GM12875 (cell line): Measurements from ENCODE around the gene CTSZ.
"Not testable (repeated sequence)": the region's sequence is repeated elsewhere in the genome, so short reads cannot be mapped to it uniquely, and the experiment has no call there.

Experiments used
- H3K4me3 ChIP-seq: one replicate; pipeline ENCODE4 v1.5.1; 2011; ENCODE audit warnings: low read depth, low read length, control low read depth
- TF ChIP-seq, protein P1 (sequence below): IDR thresholded peaks from 2 replicates; pipeline ENCODE4 v1.5.1; 2011; ENCODE audit warnings: low read depth, mild to moderate bottlenecking, control low read depth, inconsistent platforms, low read length, moderate library complexity, borderline replicate concordance; ENCODE audit not compliant: insufficient read depth

Gene CTSZ

DNA sequence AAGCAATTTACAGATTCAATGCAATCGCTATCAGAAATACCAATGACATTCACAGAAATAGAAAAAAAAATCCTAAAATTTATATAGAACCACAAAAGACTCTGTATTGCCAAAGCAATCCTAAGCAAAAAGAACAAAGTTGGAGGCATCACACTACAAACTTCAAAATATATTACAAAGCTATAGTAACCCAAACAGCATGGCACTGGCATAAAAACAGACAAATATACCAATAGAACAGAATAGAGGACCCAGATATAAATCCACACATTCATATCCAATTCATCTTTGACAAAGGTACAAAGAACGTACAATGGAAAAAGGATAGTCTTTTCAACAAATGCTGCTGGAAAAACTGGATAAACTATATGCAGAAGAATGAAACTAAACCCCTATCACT is 37.6 kb downstream of the CTSZ start:
- TF ChIP-seq, protein P1, sequence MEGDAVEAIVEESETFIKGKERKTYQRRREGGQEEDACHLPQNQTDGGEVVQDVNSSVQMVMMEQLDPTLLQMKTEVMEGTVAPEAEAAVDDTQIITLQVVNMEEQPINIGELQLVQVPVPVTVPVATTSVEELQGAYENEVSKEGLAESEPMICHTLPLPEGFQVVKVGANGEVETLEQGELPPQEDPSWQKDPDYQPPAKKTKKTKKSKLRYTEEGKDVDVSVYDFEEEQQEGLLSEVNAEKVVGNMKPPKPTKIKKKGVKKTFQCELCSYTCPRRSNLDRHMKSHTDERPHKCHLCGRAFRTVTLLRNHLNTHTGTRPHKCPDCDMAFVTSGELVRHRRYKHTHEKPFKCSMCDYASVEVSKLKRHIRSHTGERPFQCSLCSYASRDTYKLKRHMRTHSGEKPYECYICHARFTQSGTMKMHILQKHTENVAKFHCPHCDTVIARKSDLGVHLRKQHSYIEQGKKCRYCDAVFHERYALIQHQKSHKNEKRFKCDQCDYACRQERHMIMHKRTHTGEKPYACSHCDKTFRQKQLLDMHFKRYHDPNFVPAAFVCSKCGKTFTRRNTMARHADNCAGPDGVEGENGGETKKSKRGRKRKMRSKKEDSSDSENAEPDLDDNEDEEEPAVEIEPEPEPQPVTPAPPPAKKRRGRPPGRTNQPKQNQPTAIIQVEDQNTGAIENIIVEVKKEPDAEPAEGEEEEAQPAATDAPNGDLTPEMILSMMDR, result no peak
- no peak overlapping the region for H3K4me3 ChIP-seq

DNA sequence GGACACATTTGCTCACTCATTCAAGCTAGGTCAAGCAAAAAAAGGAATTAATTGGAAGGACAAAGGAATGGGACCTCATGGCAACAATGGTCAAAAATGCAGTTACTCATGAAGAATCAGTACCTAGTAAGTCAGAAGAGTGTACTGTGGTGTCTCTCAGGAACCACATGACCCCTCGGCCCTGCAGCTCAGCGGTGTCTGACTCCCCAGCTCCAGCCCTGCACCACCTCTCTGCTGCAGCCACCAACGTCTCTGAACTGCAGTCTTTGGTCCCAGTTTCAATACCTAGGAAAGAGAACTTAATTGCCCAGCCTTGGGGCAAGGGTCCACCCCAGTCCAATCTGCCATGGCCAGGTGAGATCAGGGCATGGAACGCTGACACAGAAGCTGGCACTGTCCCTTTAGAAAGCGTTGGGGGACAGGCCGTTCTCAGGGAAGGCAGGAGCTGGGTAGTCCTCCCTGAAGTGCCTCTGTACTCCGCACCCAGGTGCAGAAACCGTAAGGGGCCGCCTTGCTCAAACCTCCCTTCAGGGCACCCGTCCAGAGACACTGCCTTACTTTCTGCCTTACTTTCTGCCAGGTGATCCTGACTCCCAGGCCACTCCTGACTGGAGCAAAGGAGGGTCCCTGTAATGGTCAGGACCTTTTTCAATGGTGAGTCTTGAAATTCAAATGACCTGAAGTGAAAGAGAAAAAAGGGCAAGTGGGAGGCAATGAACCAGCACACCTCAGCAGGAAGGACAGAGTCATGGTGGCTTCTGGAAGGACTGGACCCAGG is 39.2 kb downstream of the CTSZ start:
- TF ChIP-seq, protein P1, result no peak
- H3K4me3 ChIP-seq, result no peak overlapping the region

DNA sequence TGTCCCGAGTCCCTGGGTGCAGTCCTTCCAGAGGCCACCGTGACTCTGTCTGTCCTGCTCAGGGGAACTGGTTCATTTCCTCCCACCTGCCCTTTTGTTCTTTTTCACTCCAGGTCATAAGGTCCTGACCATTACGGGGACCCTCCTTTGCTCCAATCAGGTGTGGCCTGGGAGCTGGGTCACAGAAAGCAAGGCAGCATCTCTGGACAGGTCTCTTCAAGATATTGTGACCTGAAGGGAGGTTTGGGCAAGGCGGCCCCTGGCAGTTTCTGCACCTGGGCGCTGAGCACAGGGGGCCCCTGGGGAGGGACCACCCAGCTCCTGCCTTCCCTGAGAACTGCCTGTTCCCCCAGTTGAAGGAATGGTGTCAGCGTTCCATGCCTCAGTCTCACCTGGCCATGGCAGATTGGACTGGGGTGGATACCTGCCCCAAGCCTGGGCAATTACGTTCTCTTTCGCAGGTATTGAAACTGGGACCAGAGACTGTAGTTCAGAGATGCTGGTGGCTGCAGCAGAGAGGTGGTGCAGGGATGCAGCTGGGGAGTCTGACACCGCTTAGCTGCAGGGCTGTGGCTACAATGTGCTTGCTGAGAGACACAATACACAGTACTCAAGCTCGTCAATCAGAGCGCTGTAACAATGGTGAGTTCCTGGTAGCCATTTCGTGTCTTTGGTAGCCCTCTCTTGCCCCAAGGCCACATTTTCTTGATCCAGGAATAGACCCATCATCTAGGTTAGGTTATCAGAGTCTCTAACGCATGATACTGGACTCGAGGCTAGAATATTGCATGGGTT is 41.6 kb downstream of the CTSZ start:
- TF ChIP-seq, protein P1, result no peak
- H3K4me3 ChIP-seq, result no peak overlapping the region

DNA sequence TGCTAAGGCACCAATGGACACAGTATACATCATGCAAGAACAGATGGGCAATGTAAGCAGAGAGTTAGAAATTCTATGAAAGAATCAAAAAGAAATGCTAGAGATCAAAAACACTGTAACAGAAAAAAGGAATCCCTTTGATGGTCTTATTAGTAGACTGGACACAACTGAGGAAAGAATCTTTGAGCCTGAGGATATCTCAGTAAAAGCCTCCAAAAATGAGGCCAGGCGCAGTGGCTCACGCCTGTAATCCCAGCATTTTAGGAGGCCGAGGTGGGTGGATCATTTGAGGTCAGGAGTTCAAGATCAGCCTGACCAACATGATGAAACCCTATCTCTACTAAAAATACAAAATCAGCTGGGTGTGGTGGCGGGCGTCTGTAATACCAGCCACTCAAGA is 43.1 kb downstream of the CTSZ start:
- H3K4me3 ChIP-seq, result not testable (repeated sequence)

DNA sequence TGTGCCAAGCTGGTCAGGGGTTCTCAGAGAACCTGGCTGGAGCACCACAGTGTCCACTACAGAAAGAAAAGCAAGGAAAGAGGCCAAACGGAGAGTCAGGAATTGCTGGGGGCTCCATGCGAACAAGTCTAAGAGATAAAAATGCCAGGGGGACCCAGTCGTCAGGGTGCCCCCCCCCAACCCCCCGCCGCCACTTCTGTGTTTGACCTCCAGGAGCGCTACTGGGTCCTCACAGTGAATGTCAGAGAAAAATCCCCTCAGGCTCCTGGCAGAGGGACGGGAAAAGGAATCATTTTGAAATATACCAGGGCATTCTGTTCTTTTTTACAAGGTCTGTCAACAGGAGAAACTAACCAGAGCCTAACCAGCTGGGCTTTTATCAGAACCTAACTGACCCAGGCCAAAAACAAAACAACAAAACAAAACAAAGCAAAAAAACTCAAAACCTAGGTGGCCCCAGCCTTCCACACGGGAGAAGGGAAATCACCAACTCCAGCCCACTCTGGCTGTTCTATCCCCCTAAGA is 43.9 kb downstream of the CTSZ start:
- TF ChIP-seq, protein P1, result no peak

DNA sequence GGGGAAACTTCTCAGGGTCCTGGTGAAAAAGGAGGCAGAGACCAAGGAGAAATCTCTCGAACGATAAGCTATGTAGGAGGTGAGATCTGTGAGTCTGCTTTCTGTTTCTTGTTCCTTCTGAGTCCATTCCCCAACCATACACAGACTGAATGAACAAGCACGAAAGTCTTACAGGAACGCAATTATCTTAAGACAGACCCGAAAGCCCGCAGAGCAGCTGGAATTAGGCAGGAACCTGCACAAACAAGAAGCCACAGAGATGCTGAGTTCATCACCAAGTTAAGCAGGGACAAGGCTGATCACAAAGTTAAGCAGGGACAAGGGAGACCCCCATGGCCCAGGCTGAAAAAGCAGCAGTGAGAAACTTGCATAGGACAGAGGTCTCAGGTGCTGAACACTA is 47.4 kb downstream of the CTSZ start:
- TF ChIP-seq, protein P1, result no peak
- no peak overlapping the region for H3K4me3 ChIP-seq

More for the DNA sequence above, 43.9 kb downstream of the CTSZ start:
- H3K4me3 ChIP-seq, result no peak overlapping the region

DNA sequence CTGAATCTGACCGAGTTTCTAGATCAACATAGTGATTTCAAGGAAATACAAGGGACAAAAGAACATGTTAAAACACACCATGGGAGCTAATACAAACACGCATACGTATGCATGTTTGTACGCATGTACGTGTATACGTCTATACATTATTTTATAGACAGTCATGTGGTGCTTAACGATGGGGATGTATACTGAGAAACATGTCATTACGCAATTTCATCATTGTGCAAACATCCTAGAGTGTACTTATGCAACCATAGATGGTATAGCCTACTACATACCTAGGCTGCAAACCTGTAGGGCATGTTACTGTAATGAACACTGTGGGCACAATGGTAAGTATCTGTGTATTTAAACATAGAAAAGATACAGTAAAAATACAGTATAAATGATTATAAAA is 51.0 kb downstream of the CTSZ start:
- no peak overlapping the region for H3K4me3 ChIP-seq
- TF ChIP-seq, protein P1, result no peak
